Keratinocyte (primary cell): ENCODE measurements around the gene UFD1.

ENCODE experiments used
- EZH2 ChIP-seq: IDR thresholded peaks from one replicate; pipeline ENCODE4 v1.6.1; 2012; ENCODE audit warnings: inconsistent platforms, mild to moderate bottlenecking, low read length, moderate library complexity
- TF ChIP-seq, protein P1 (sequence below), 3 experiments: IDR thresholded peaks in 1 of 3; conservative IDR thresholded peaks in 1 of 3; optimal IDR thresholded peaks in 1 of 3; 2 replicates in 2 of 3; 3 replicates in 1 of 3; pipeline versions ENCODE3 to v1.5.1; 2011; ENCODE audit warnings: low read length in 3 of 3, mild to moderate bottlenecking in 3 of 3, moderate library complexity in 2 of 3, control low read depth in 1 of 3, inconsistent platforms in 1 of 3; ENCODE audit not compliant: insufficient read depth in 2 of 3; ENCODE audit errors: extremely low read depth in 1 of 3

DNA sequence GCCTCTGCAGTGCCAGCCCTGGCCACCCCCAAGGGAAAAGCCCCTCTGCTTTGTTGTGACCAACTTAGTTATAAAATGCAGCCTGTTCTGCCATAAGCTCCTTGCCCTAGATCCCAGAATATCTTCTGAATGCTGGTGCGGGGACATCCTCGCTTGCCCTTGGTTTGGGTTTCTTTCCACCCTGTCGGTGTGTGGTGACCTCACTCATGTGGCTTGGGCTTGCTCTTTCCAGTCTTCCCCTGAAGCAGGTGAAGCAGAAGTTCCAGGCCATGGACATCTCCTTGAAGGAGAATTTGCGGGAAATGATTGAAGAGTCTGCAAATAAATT is 28.5 kb upstream of the UFD1 start:
- TF ChIP-seq, protein P1, sequence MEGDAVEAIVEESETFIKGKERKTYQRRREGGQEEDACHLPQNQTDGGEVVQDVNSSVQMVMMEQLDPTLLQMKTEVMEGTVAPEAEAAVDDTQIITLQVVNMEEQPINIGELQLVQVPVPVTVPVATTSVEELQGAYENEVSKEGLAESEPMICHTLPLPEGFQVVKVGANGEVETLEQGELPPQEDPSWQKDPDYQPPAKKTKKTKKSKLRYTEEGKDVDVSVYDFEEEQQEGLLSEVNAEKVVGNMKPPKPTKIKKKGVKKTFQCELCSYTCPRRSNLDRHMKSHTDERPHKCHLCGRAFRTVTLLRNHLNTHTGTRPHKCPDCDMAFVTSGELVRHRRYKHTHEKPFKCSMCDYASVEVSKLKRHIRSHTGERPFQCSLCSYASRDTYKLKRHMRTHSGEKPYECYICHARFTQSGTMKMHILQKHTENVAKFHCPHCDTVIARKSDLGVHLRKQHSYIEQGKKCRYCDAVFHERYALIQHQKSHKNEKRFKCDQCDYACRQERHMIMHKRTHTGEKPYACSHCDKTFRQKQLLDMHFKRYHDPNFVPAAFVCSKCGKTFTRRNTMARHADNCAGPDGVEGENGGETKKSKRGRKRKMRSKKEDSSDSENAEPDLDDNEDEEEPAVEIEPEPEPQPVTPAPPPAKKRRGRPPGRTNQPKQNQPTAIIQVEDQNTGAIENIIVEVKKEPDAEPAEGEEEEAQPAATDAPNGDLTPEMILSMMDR (optimal IDR thresholded peaks at IDR 0.05 in 1 of 3, IDR thresholded peaks at IDR 0.05 in 1 of 3, conservative IDR thresholded peaks at IDR 0.05 in 1 of 3; ENCODE audit: extremely low read depth in 1 of 3, insufficient read depth in 2 of 3, low read length in 3 of 3): no peak
- no peak for TF ChIP-seq EZH2
